MCF 10A (cell line): Measurements from ENCODE around the gene TLN1. TPM values are rescaled to one million over a fixed set of nuclear protein-coding genes. Genes with fewer than 3 reads are reported as not detected.

Source experiments
- BruUV-seq: library from RNA; stranded (reverse); fragments of 400-500 nt; replicated peaks from 2 replicates; lab custom pipeline; 2021; lab: Mats Ljungman, UMichigan
- CTCF ChIA-PET: fragments of 300-600 bp; sonication (Branson Sonifier 250); formaldehyde crosslinking; extraction: SDS; loops from one replicate; lab custom pipeline; 2021; ENCODE audit warnings: antibody characterized with exemption, inconsistent platforms; lab: Yijun Ruan, JAX
- POLR2A ChIA-PET: fragments of 300-600, 350-650 bp; sonication (Branson Sonifier 250); formaldehyde crosslinking; extraction: SDS; loops from one replicate; lab custom pipeline; 2020; ENCODE audit warnings: antibody characterized with exemption, inconsistent platforms; lab: Yijun Ruan, JAX
- DNase-seq: peaks from one replicate; pipeline ENCODE4 v3.0.0-alpha.2; 2018; ENCODE audit not compliant: unreplicated experiment
- H3K27ac Mint-ChIP-seq: one replicate; pipeline ENCODE4 v1.8.0; 2022; ENCODE audit warnings: mild to moderate bottlenecking, low read depth, mixed read lengths; ENCODE audit not compliant: unreplicated experiment
- H3K27me3 Mint-ChIP-seq: one replicate; pipeline ENCODE4 v1.8.0; 2022; ENCODE audit warnings: mixed read lengths; ENCODE audit not compliant: insufficient read depth, unreplicated experiment
- H3K36me3 Mint-ChIP-seq: one replicate; pipeline ENCODE4 v1.8.0; 2022; ENCODE audit warnings: mild to moderate bottlenecking, moderate library complexity, mixed read lengths; ENCODE audit not compliant: insufficient read depth, unreplicated experiment
- H3K4me1 Mint-ChIP-seq: one replicate; pipeline ENCODE4 v1.8.0; 2022; ENCODE audit warnings: mixed read lengths; ENCODE audit not compliant: insufficient read depth, unreplicated experiment
- H3K4me3 Mint-ChIP-seq: one replicate; pipeline ENCODE4 v1.8.0; 2022; ENCODE audit warnings: mild to moderate bottlenecking, moderate library complexity, mixed read lengths; ENCODE audit not compliant: unreplicated experiment
- H3K9me3 Mint-ChIP-seq: one replicate; pipeline ENCODE4 v1.8.0; 2022; ENCODE audit warnings: mixed read lengths; ENCODE audit not compliant: unreplicated experiment
- intact Hi-C: fragments of 100-400 bp; cut with micrococcal nuclease; formaldehyde crosslinking; loops from 2 replicates; pipeline ENCODE4 v1.14.1; 2022
- total RNA-seq: library from RNA; stranded (reverse); gene quantifications from 2 replicates; pipeline ENCODE4 v1.2.3, GENCODE V29; 2022
- TF ChIP-seq, protein P1 (sequence below): fragments of 200-600 bp; IDR thresholded peaks from one replicate; pipeline ENCODE4 v1.8.0; 2022; ENCODE audit warnings: antibody characterized with exemption, mild to moderate bottlenecking; ENCODE audit not compliant: unreplicated experiment

Gene TLN1
- total RNA-seq, 1 experiment from 2014 or later = 224 TPM

DNA sequence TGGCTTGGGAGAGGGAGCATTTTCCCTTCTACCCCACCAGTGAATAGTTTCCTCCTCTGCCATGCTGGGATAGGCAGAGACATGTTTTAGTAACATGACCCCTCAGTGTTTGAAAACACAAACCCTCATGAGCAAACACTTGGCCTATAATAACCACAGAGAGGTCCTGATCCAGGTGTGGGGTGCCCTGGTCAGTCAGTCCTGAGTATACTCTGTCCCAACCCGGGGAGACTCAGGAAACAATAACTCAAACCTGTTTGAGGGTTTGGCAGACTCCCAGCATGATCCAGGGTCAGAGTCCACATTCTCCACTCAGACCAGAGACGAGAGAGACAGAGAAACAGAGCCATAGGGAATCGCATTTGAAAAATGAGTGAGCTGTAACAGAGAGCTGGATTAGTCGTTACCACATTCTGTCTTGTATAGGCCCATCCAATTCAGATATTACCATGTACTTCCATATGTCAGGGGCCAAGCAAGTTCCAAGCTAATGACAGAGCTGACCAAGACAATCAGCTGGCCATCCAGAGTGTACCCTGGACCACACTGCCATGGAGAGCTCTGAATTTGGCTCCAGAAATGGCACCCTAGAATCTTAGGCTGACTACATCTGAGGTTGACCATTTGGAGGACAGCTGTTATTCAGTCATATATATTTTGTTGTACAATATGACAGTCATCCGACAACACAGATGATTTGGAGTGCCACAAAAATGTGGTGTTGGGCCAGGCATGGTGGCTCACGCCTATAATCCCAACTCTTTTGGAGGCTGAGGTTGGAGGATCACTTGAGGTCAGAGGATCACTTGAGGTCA is 62.5 kb downstream of the TLN1 start:
- BruUV-seq = no TSS peak
- H3K4me3 Mint-ChIP-seq = no peak overlapping the region
- H3K27ac Mint-ChIP-seq = no peak overlapping the region
- no peaks in the 10 kb centered on the region for H3K27me3 Mint-ChIP-seq
- peaks cover 15% of the 10 kb centered on the region for H3K4me1 Mint-ChIP-seq
- no peaks in the 10 kb centered on the region for H3K9me3 Mint-ChIP-seq
- DNase-seq = peak; percentile 38
- TF ChIP-seq, protein P1, sequence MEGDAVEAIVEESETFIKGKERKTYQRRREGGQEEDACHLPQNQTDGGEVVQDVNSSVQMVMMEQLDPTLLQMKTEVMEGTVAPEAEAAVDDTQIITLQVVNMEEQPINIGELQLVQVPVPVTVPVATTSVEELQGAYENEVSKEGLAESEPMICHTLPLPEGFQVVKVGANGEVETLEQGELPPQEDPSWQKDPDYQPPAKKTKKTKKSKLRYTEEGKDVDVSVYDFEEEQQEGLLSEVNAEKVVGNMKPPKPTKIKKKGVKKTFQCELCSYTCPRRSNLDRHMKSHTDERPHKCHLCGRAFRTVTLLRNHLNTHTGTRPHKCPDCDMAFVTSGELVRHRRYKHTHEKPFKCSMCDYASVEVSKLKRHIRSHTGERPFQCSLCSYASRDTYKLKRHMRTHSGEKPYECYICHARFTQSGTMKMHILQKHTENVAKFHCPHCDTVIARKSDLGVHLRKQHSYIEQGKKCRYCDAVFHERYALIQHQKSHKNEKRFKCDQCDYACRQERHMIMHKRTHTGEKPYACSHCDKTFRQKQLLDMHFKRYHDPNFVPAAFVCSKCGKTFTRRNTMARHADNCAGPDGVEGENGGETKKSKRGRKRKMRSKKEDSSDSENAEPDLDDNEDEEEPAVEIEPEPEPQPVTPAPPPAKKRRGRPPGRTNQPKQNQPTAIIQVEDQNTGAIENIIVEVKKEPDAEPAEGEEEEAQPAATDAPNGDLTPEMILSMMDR = no peak
- CTCF ChIA-PET = interaction anchor here (0.6 to 3.9 kb wide), 7 partner anchors 11 to 143 kb away, joined by 3 to 24 read pairs (median 3); partner anchors contain the start of genes CCDC107 and RMRP
- intact Hi-C loops = no loop called here
- no peaks in the 10 kb centered on the region for H3K36me3 Mint-ChIP-seq
- POLR2A ChIA-PET = interaction anchor here (0.7 to 1.6 kb wide), 5 partner anchors 10 to 209 kb away, joined by 3 to 6 read pairs (median 3); partner anchors contain the start of genes CREB3 and TLN1

DNA sequence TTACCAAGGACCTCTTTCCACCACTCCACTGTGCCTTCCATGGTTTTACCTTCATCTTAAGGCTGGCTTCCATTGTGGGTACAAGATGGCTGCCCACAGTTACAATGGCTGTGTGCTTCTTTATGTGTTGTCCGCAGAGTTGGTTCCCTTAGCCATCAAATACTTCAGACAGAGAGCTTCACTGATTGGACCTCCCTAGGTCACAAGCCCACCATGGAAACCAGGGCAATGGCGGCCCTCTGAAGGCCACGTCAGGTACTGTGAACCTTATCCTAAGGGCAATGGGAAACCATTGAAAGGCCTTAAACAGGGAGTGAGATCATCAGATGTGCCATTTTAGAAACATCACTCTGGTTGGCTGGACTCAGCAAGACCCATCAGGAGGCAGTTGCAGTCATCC is 64.1 kb downstream of the TLN1 start:
- no peaks in the 10 kb centered on the region for H3K27me3 Mint-ChIP-seq
- H3K4me3 Mint-ChIP-seq = no peak overlapping the region
- H3K9me3 Mint-ChIP-seq = no peaks in the 10 kb centered on the region
- CTCF ChIA-PET = interaction anchor here (0.6 to 1.1 kb wide), 2 partner anchors 21 to 705 kb away, joined by 3 read pairs; no protein-coding TSS in a partner anchor
- peaks cover 6% of the 10 kb centered on the region for H3K4me1 Mint-ChIP-seq
- POLR2A ChIA-PET = interaction anchor here (1.3 kb wide), 1 partner anchor 27 kb away, joined by 6 read pairs; no protein-coding TSS in a partner anchor
- TF ChIP-seq, protein P1 = no peak
- intact Hi-C loops = no loop called here
- H3K27ac Mint-ChIP-seq = no peak overlapping the region
- DNase-seq = no peak
- H3K36me3 Mint-ChIP-seq = peaks cover under 1% of the 10 kb centered on the region
- BruUV-seq = no TSS peak

DNA sequence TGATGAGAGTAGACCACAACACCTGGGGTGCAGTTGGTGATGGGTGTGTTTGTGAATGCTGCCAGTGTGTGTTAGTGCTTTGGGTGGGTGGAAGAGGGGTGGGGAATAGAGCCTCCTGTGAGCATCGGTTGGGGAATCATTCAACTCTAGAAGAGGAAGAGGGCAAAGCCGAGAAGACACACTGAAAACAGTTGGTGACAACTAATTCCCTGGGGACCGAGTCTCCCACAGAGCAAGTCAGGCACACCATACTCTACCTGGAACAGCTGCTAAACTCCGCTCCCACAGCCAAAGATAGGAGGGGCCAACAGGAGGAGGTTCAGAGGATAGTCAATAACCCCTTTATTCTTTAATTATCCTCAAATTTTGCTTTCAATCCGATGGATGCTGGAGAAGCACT is 65.4 kb downstream of the TLN1 start:
- CTCF ChIA-PET = interaction anchor here (0.7 to 1.8 kb wide), 3 partner anchors 11 to 25 kb away, joined by 3 to 5 read pairs (median 4); no protein-coding TSS in a partner anchor

More for the DNA sequence above, 65.4 kb downstream of the TLN1 start:
- H3K27ac Mint-ChIP-seq = no peak overlapping the region
- TF ChIP-seq, protein P1 = no peak
- DNase-seq = no peak
- POLR2A ChIA-PET = interaction anchor here (1.6 to 4.0 kb wide), 2 partner anchors 24 to 86 kb away, joined by 3 to 29 read pairs; partner anchors contain the start of gene TPM2
- no TSS peak for BruUV-seq
- no peak overlapping the region for H3K4me3 Mint-ChIP-seq
- peaks cover 12% of the 10 kb centered on the region for H3K4me1 Mint-ChIP-seq
- H3K36me3 Mint-ChIP-seq = peaks cover 9% of the 10 kb centered on the region
- H3K9me3 Mint-ChIP-seq = no peaks in the 10 kb centered on the region
- intact Hi-C loops = no loop called here
- H3K27me3 Mint-ChIP-seq = no peaks in the 10 kb centered on the region
